GM21786 (cell line): ENCODE data around the gene PLA2G4A.

Experiments
- ATAC-seq: cut with Tn5 transposase; IDR thresholded peaks from one replicate; pipeline ENCODE4 v1.9.1; 2021; ENCODE audit not compliant: unreplicated experiment

Gene PLA2G4A

DNA sequence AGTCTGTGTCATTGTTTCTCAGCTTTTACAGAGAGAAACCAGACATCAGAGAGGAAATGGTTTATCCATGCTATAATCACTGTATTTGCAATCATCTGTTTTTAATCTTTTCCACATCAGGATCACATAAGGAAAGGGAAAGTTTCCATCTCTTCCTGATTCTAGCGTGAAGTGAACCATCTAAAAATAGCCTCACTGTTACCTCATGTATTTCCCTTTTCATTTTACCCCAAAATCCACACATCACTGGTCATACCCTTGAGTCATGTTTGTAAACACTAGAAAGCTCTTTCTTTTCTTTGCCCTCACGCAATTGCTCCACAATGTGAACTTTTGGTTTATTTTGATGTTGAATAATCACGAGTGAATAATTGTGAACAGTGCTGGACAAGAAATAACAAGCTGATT is 146.0 kb downstream of the PLA2G4A start:
- ATAC-seq = no peak

DNA sequence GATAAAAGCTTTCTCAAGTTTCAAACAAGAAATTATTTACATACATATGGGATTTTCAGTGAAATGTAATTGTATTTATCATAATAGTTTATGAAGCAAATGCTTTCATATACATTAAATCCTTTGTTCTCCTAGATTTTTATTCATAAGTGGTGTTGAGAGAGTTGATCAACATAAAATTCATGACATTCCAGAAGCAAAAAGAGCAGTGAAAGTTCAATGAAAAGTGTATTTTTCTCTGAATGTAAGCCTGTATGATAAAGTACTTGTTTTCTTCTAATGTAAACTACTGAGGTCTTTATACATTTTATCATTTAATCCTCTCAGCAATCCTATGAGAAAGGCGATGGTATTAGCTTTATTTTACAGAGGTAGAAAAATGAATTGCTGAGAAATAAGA is 146.5 kb downstream of the PLA2G4A start:
- ATAC-seq = no peak

DNA sequence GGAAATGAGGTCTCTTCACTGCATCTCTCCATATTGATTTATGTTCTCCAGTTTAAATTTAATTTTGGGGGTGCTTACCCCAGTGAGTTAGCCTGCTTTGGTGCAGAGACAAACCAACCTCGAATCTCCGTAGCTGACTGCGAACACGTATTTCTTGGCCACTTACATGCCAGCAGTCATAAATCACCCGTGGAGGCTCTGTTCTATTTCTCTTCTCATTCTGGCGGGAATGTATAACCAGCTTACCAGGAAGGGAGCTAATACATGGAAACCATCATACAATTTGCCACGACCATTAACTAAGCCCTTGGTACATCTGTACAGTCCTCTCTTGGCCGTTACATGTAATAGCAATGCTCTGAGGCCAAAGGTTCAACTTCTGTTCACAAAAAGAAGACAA is 148.0 kb downstream of the PLA2G4A start:
- no peak for ATAC-seq

DNA sequence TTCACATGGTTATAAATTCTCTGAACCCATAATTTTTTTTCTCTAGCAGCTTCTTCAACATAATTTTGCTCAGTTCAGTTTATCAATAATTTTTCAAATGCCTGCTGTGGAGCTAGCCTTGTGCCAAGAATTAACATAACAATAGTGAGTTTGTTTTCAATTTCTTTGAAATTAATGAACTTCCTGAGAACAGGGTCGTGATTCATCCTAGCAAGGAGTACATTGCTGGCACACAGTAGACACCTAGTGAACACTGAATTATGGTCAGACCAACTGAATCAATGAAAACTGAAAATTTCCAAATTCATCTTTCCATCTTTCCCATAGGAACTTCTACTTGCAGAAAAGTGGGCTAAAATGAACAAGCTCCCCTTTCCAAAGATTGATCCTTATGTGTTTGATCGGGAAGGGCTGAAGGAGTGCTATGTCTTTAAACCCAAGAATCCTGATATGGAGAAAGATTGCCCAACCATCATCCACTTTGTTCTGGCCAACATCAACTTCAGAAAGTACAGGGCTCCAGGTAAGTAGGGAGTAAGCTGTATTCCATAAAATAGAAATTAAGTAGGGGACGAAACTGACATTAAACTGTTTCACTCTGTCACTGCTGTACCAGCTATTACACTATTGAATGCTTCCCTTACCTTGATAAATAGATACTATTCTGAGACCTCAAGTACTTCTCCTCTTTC is 148.7 kb downstream of the PLA2G4A start:
- no peak for ATAC-seq

DNA sequence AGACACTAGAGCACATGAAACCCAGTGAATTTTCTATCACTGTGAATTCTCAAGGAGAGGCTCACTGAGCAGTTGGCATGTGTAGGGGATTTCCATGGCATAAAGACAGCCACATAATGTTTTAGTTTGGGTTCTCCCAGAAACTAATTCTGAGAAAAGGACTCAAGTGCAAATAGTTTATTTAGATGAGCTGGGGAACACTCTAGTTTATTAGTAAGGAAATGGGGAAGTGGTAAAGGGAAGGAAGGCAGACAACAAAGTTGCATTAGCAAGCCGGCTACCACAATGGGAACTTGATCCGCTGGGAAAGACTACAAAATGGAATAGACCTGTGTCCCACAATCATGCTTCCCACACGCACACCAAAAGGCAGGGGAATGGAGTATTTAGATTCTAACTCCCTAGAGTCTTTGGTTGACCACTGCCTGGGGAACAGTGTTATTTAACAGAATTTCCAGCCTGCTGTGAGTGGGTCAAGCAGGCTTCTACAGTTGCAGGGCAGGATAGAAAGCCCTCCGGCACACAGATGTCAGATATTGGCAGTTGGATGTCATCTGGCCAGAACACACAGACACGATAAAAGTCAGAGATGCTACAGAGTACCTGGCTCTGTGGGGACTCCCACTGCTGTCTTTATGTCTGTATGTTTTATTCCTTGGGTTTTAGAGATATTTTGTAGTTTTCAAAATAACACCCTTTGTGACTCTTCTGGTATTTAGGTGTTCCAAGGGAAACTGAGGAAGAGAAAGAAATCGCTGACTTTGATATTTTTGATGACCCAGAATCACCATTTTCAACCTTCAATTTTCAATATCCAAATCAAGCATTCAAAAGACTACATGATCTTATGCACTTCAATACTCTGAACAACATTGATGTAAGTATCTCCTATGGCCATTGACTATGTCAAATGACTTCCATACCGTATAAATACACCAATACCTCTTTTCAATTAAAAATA is 150.1 kb downstream of the PLA2G4A start:
- no peak for ATAC-seq

- ATAC-seq = no peak
These were observed 151.7 kb downstream of the PLA2G4A start for GRCh38 chr1:186980400-186980799.

- ATAC-seq = no peak
These were observed 153.4 kb downstream of the PLA2G4A start for GRCh38 chr1:186982116-186982515.

- no peak for ATAC-seq
These were observed 154.6 kb downstream of the PLA2G4A start for GRCh38 chr1:186983327-186983726.

GRCh38 chr1:186984959-186985358 is 156.2 kb downstream of the PLA2G4A start:
- ATAC-seq = no peak

GRCh38 chr1:186985889-186986491 is 157.2 kb downstream of the PLA2G4A start:
- peak; percentile 72 for ATAC-seq

GRCh38 chr1:186987065-186987464 is 158.3 kb downstream of the PLA2G4A start:
- no peak for ATAC-seq

GRCh38 chr1:186987769-186988168 is 159.0 kb downstream of the PLA2G4A start:
- no peak for ATAC-seq

DNA sequence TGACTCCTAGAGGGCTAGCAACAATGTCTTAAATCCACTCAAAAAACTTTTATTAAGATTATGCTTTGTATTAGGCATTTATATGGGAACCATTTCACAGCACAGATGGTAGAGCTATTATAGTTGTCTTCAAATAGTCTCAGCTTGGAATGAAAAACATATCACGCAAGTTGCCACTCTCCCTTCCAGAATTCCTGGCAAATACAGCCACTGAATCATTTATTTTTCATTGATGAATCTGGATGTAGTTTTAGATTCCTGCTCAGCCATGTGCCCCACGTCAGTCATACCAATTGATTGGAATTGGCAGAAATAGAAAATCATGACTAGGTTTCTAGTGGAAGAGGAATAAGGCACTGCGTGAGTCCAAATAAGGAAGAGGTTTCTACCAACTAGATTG is 165.2 kb downstream of the PLA2G4A start:
- no peak for ATAC-seq

DNA sequence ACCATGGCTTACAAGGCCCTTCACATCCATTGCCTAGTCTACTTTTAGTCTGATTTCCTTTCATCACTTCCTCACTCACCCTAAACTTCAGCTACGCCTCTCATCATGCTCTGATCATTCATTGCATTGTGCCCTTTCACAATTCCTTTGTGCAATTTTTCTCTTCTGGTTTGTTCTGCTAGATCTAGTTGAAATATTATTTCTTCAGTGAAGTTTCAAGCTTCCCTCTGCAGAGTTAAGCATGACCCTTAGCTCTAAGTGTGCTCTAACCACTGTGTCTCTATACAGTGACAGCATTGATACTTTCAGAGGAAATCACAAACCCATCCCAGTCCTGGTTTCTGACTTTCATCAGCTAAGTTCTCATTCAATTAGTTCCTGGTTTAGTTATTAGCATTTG is 166.1 kb downstream of the PLA2G4A start:
- peak; percentile 73 for ATAC-seq

DNA sequence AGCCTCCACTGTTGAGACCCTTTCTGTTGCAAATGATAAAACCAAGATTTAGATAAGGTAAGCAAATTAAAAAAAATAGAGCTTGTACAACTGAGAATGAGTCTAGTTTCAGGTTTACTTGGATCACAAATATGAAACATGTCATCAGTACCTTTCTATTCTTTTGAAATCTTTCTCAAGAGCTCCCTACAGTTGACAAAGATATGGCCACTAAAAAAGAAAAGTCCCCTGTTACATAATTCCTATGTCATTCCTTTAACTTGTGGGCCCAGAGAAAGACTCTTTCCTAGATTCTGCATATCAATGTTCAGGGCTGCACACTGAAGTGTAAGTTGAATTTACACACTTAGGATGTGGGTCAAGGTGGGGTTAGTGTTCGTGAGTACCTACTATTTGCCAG is 168.1 kb downstream of the PLA2G4A start:
- no peak for ATAC-seq

- no peak for ATAC-seq
These were observed 169.1 kb downstream of the PLA2G4A start for GRCh38 chr1:186997877-186998276.

- ATAC-seq = no peak
These were observed 170.8 kb downstream of the PLA2G4A start for GRCh38 chr1:186999506-186999905.

DNA sequence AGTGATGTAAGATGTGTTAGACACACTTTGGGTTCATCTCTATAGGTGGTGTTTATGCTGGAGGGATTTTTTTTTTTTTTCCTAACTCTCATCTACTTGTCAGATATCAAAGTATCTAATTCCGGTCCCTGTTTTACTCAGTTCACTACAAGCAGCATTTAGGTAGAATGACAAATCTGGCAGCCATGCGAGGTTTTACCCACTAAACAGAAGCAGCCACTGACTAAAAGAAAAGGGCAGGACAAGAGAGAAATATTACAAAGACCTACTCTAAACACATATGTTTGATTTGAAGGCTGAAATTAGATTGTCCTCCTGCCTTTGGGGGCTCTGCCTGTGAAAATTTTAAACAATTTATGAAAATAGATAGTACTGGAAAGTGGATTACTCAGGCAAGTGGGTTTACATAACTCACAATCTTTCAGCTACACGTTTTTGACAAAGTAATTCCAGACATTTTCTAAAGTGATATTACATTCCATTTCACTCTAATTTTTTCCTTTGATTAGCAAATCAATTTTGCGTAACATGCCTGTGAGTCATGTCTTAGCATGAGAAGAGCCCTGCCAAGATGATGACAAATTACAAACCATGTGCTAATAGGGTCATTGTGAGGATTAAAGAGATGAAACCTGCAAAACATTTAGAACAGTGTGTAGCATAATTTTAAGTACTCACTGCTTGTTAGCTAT is 172.6 kb downstream of the PLA2G4A start:
- ATAC-seq = no peak

DNA sequence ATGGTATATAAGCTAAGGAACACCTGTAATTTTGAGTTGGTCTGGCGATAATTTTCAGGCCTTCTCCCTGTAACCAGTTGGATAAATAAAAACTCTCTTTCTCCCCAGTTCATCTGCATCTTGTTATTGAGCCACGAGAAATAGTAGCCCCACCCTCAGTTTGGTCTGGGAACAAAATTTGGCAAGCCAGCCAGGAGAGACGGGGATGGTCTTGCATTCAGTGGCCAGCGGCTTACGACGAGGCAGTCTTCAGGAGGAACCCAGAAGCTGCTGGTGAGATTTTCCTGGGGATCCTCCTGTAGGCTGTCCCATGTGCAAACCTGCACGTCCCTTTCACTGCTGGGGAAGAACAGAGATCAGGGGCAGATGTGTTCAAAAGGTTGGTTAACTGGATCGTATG is 174.6 kb downstream of the PLA2G4A start:
- ATAC-seq = no peak

- no peak for ATAC-seq
These were observed 178.1 kb downstream of the PLA2G4A start for GRCh38 chr1:187006896-187007295.

DNA sequence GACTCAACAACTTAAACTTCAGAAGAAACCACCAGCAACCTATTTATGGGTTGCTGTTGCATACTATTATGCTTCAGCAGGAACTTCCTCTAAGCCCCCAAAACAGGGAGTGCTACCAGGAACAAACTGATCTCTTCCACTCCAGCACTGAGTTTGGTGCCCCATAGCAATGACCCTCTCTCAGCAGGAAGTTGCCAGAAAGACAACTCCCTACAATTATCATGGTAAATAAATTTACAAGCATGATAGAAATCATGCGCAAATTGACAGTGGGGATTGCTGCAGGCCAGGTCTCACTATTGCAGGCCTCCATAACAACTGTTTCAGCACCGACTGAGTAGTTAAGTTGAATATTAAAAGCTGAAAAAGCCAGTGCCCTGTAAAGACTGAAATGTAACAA is 180.6 kb downstream of the PLA2G4A start:
- no peak for ATAC-seq
